ENCODE measurements around the gene TM2D1.

DNA sequence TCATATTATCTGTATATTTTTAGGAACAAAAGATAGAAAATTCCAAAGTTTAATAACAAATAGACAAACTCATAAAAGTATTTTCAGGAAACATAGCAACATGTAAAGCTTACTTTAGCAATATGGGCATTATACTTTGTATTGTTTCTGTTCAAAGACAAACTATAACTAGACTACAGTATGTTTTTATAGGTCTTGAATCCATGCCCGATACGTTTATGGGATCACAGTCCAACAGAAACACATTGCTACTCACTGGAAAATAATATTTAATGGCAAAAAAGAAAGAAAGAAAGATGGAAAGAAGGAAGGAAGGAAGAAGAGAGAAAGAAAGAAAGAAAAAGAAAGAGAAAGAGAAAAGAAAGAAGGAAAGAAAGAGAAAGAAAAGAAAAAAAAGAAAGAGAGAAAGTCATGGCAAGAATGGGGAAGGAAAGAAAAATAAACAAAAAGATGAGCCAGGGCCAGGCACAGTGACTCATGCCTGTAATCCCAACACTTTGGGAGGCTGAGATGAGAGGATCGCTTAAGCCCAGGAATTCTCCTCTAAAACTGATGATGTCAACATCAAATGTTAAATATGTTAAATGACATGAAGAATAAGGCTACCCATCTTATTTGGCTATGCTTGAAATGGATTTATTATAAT, 32.7 kb downstream of the TM2D1 start:
- no peak for TF ChIP-seq CTCF (IDR thresholded peaks at IDR 0.05)
- TF ChIP-seq EZH2 (IDR thresholded peaks at IDR 0.05) = no peak
- no peak for TF ChIP-seq EZH2phosphoT487 (IDR thresholded peaks at IDR 0.05)

All from neural progenitor cell (in vitro differentiated cells).